DMS153 (cell line): Measurements from ENCODE around the gene TP73.

Experiments used
- DNase-seq: peaks from one replicate; lab custom pipeline; 2025; lab: John Stamatoyannopoulos, UW

Gene TP73

DNA sequence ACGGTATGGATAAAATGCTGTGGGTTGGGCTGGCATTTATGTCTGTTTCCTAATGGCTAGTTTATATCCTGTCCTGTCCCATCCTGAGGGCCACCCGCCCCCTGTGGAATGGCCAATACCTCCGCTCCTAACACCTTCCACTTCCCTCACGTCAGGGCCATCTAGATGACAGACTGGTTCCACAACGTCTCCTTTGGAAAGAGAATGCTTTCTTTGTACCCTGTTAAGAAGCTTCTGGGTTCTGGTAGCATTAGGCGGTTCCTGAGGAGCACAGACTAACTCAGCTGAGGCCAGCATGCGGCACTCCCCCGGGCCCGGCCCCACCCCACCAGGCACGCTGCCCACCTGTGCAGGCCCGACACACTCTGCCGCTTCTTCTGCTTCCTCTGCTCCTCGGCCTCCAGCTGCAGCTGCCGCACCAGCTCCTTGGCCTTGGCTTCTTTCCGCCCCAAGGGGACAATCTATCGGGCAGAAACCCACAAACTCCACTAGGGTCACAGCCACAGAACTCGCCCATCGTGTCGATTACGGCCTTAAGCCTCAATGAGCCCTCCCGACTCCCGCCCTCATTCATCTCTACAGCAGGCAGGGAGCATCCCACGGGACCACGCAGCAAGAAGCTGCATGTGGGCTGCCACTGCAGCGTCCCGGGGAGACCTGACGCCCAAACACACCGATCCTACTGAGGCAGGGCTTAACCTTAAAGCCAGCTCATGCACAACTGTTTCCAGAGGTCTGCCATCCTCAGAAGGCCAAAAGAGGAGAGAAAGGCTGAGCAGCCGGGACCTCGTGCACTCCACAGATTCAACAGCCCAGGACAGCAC, 131.5 kb downstream of the TP73 start:
- DNase-seq = no peak

DNA sequence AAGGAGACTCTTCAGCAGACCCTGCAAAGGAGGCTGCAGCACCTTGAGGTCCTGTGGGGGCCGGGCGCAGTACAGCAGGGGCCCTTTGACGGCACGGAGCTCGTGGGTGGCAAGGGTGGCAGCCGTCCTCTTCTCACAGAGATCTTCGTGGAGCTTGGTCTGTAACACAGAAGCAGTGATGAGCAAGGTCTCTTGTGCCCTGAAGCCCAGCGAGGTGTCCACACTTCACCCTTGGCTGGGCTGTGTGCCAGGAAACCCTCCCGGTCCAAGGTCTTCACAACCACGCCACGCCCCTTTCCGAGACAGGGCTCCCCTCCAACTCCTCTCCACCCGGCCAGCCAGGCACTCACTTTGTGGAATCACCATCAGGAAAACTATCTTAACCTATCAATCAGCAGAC, 132.7 kb downstream of the TP73 start:
- DNase-seq = no peak

DNA sequence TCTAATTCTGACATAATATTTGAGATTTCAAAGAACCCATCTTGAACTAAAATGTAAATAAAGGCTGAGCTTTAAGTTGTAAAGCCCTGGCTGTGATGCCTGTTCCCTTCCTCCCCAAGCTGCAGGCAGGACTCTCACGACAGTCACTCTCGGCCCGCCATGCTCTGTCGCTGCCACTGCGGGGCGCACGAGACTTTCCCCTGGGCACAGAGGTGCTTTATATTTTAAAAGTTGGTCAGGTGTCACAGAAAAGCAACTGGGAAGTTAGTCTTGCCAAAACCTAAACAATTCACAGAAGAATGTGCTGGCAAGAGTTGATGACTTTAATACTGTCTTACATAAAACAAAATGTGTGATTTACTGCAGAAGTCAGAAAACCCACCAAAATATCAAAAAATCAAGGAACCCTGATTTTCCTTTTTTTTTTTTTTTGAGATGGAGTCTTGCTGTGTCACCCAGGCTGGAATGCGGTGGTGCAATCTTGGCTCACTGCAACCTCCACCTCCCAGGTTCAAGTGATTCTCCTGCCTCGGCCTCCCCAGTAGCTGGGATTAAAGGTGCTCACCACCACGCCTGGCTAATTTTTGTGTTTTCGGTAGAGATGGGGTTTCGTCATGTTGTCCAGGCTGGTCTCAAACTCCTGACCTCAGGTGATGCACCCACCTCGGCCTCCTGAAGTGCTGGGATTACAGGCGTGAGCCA, 133.3 kb downstream of the TP73 start:
- no peak for DNase-seq
